ENCODE measurements around the gene CDC5L.
A peak's percentile ranks its signal among the peaks of the same experiment; 100 is the strongest.
"Not testable (repeated sequence)": the region's sequence is repeated elsewhere in the genome, so short reads cannot be mapped to it uniquely, and the experiment has no call there.

CDC5L gene

DNA sequence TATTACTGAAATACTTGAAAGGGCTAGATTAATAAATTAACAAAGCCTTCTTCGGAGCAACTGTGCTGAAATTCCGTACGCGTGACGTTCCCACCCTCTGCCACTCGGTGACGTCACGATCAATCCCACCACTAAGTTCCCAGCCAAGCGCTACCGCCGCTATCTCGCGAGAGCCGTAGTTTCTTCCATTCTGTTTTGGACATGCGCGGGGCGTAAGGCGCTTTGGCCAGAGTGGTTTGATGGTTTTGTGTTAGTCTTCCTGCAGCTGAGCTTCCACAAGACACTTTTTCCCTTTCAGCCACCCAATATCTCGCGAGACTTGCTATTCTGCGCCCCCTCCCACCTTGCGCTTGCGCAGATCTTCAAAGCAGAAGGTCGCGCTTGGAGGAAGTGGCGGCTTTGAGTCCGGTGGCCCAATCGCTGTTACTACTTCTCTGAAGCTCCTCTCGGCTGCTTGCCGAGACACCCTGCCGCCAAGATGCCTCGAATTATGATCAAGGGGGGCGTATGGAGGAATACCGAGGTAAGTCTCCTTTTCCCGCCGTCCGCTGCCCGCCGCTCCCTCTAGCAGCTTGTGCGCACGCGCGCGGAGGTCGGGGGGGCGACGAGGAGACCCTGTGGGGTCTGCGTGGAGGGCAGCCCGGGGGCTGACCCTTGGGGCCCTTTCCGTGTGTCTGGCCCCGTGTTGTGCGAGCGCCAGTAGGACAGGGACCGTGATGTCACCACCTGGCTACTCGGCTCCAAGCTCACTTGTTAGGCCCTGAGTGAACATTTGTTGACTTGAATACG, at the start of gene CDC5L:
TSS of gene CDC5L (plus strand) at position 361 of the 789 bp plus-strand sequence. CDS start at position 479, 118 bp downstream.
- Histone ChIP-seq H3K4me3 (ENCODE audit: low read length) (peak within 1 kb of the TSS; percentile 96), H3K4me1 (ENCODE audit: control insufficient read depth, insufficient read depth, low read length) (peaks cover 16% of the 10 kb centered on the region), H3K9ac (ENCODE audit: low read length) (peak within 1 kb of the TSS; percentile 63), H3K36me3 (ENCODE audit: control insufficient read depth, insufficient read depth, low read length) (peaks cover 8% of the 10 kb centered on the region), H3K27me3 (ENCODE audit: control insufficient read depth, insufficient read depth, low read length) (no peaks in the 10 kb centered on the region), H3K27ac (ENCODE audit: low read depth, low read length) (peak within 1 kb of the TSS; percentile 88)

DNA sequence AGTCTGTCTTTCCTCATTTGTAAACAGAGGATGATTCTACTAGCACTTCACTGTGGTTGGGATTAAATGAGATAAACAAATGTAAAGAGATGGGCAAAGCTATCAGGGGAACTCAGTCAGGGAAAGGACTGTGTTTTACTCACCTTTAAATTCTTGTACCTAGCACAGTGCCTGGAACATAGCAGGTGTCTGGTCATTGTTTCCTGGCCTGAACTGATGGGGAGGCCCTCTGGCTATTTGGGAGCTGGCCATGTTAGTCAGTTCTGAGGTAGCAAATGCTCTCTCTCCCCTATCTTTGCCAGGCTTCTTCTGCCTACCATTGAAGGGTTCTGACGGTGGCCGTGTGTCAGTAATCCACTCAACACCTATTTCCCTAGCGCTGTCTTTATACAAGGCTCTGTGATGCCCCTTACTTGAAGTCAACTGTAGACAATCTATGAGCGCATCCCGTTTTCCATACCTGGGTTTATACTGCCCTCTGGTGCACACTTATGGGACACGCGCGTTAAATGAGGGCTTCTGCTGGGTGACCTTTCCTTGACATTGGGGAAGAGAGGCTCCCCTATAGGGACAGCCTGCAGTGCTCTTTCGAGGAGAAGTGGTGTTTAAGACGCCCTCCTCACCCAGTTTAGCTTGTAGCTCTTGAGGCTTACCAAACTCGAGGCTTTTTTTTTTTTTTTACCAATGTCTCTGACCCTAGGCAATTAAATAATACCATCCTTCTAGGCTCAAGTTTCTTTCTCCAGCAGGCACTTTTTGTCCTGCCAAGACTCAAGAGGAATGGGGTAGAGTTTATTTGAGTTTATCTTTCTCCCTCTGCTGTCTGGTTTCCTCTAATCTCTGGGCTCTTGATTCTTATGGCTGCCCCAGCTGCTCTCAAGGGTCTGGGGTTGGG, 49.0 kb upstream of the CDC5L start:
- Histone ChIP-seq H3K27ac (ENCODE audit: low read depth, low read length) (no peak overlapping the region), H3K27me3 (ENCODE audit: control insufficient read depth, insufficient read depth, low read length) (no peaks in the 10 kb centered on the region), H3K36me3 (ENCODE audit: control insufficient read depth, insufficient read depth, low read length) (no peaks in the 10 kb centered on the region), H3K9ac (ENCODE audit: low read length) (no peak overlapping the region), H3K4me3 (ENCODE audit: low read length) (no peak overlapping the region), H3K4me1 (ENCODE audit: control insufficient read depth, insufficient read depth, low read length) (no peaks in the 10 kb centered on the region)

DNA sequence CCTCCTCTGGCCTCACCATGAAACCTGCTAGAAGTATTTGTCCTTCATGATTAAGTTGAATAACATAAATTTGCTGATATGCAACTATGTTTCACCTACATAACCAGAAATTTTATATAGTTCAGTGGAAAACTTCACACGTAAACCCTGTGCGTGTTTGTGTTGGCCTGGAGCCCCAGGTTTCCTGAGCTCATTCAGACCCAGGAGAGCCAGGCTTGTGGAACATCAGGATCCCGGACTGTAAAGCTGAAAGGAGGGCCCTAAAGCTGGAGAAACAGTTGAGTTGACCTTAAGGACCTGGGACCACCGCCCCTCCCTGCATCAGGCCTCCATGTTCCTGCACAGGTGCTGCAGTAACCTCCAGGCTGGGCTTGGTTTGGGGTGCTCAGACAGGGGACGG, 48.2 kb upstream of the CDC5L start:
- Histone ChIP-seq H3K9ac (ENCODE audit: low read length) (no peak overlapping the region), H3K4me3 (ENCODE audit: low read length) (no peak overlapping the region), H3K27ac (ENCODE audit: low read depth, low read length) (no peak overlapping the region), H3K27me3 (ENCODE audit: control insufficient read depth, insufficient read depth, low read length) (no peaks in the 10 kb centered on the region), H3K36me3 (ENCODE audit: control insufficient read depth, insufficient read depth, low read length) (no peaks in the 10 kb centered on the region), H3K4me1 (ENCODE audit: control insufficient read depth, insufficient read depth, low read length) (no peaks in the 10 kb centered on the region)

DNA sequence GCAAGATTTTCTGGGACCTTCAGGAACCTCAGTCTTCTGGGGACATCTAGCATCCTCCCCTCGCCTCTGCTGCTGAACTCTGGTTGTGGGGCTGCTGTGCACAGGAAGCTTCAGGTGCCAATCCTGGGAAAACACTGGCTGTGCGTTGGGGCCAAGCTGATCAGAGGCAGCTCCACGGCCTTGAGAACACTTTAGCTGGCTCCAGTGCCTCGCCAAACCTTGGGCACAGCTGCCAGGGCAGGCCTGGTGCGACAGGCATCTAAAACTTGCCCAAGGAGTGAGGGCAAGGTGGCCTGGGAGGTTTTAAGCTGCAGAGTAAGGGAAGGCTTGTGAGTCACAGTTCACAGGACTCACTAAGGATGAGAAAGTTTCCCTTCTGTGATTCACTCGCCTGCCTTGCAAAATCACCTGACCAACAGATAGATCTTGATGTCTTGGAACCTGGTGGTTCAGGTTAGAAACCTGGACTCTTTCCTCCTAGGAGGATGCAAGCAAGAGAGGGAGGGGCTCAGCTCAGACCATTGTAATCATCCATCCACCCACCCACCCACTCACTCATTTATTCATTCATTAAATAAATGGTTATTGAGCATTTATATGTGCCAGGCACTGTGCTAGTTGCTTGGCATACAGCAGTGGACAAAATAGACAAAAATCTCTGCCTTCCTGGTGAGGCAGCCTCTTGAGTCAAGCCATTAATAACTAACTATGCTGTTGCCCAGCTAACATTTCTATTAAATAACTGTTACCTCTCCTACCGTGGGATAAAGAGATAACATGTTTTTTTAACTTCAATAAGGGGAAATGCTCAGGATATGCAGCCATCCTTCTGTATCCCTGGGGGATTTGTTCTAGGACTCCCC, 47.5 kb upstream of the CDC5L start:
- Histone ChIP-seq H3K4me3 (ENCODE audit: low read length) (no peak overlapping the region), H3K4me1 (ENCODE audit: control insufficient read depth, insufficient read depth, low read length) (no peaks in the 10 kb centered on the region), H3K9ac (ENCODE audit: low read length) (no peak overlapping the region), H3K36me3 (ENCODE audit: control insufficient read depth, insufficient read depth, low read length) (no peaks in the 10 kb centered on the region), H3K27ac (ENCODE audit: low read depth, low read length) (no peak overlapping the region), H3K27me3 (ENCODE audit: control insufficient read depth, insufficient read depth, low read length) (no peaks in the 10 kb centered on the region)

DNA sequence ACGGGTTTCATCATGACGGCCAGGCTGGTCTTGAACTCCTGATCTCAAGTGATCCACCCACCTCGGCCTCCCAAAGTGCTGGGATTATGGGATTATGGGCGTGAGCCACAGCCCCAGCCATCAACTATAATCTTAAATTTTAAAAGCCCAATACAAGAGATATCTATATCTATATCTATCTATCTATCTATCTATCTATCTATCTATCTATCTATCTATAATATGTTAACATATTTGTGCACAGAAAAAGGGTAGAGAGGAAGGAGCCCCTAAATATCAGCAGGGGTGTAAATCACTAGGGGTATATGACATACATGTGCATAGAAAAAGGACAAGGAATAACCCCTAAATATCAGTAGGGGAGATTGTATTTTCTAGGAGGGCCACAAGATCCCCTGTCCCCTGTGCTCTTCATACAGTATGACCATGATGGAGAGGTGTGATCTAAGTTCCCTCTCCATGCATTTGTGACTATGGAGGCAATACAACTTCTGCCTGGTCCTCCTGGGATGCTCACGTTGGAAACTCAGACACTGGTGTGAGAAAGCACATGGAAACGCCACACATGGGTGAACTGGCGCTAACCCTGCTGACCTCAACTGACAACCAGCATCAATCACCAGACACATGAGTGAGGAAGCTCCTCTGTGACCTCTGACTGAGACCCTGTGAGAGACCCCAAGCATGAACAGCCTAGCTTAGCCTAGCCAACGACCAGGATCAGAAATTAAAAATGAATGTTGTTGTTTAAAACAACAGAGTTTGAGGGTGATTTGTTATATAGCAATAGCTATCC, 46.2 kb upstream of the CDC5L start:
- no peaks in the 10 kb centered on the region for H3K4me1 ChIP-seq (ENCODE audit: control insufficient read depth, insufficient read depth, low read length)
- H3K9ac ChIP-seq (ENCODE audit: low read length) = no peak overlapping the region
- H3K36me3 ChIP-seq (ENCODE audit: control insufficient read depth, insufficient read depth, low read length) = no peaks in the 10 kb centered on the region
- H3K27me3 ChIP-seq (ENCODE audit: control insufficient read depth, insufficient read depth, low read length) = no peaks in the 10 kb centered on the region
- H3K27ac ChIP-seq (ENCODE audit: low read depth, low read length) = no peak overlapping the region
- no peak overlapping the region for H3K4me3 ChIP-seq (ENCODE audit: low read length)

DNA sequence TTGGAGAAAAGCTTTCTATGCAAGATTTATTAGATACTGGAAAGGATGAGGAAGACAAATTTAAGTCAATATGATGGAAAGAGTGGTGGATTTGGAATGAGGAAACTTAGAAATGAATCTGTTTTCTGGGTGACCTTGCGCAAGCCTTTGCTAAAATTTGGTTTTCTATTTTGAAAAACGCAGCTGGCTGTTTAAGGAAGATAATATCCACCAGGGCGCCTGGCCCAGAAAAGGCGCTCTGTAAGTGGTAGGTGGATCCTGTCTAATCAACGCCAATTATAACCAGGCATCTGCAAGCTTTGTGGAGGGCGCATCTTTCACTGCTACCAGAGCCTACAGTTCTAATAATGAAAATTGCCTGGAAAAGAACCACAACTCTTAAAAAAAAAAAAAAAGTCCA, 45.5 kb upstream of the CDC5L start:
- Histone ChIP-seq H3K4me1 (ENCODE audit: control insufficient read depth, insufficient read depth, low read length) (no peaks in the 10 kb centered on the region), H3K27me3 (ENCODE audit: control insufficient read depth, insufficient read depth, low read length) (no peaks in the 10 kb centered on the region), H3K36me3 (ENCODE audit: control insufficient read depth, insufficient read depth, low read length) (no peaks in the 10 kb centered on the region), H3K9ac (ENCODE audit: low read length) (no peak overlapping the region), H3K27ac (ENCODE audit: low read depth, low read length) (no peak overlapping the region), H3K4me3 (ENCODE audit: low read length) (no peak overlapping the region)

DNA sequence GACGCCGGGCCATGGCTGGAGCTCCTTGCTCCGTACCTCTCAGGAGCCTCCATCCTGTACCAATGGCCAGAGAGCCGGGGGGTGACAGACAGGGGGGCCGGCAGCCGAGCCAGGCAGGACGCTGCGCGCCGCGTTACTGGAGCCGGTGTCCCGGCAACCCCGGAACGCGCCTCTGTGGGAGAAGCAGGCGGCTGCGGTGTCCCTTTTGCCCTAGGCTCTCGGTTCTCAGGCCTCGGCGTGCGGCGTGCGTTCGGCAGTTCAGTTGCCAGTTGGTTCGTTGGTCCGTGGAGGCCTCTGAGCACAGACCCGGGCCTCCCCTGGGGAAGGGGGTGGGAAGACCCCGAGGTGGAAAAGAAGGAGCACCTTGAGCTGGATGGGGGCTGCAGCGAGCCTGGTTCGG, 45.0 kb upstream of the CDC5L start, which contains the start of gene SPATS1:
TSS of gene SPATS1 (plus strand) at position 162 of the 400 bp plus-strand sequence. CDS start 446 bp downstream, outside the sequence.
- Histone ChIP-seq H3K36me3 (ENCODE audit: control insufficient read depth, insufficient read depth, low read length) (no peaks in the 10 kb centered on the region), H3K27ac (ENCODE audit: low read depth, low read length) (no peak within 1 kb of the TSS), H3K4me3 (ENCODE audit: low read length) (no peak within 1 kb of the TSS), H3K27me3 (ENCODE audit: control insufficient read depth, insufficient read depth, low read length) (no peaks in the 10 kb centered on the region), H3K4me1 (ENCODE audit: control insufficient read depth, insufficient read depth, low read length) (no peaks in the 10 kb centered on the region), H3K9ac (ENCODE audit: low read length) (no peak within 1 kb of the TSS)

DNA sequence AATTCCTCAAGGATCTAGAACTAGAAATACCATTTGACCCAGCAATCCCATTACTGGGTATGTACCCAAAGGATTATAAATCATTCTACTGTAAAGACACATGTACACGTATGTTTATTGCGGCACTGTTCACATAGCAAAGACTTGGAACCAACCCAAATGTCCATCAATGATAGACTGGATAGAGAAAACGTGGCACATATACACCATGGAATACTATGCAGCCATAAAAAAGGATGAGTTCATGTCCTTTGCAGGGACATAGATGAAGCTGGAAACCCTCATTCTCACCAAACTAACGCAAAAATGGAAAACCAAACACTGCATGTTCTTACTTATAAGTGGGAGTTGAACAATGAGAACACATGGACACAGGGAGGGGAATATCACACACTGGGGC, 40.7 kb upstream of the CDC5L start:
- H3K4me1 ChIP-seq (ENCODE audit: control insufficient read depth, insufficient read depth, low read length); H3K27me3 ChIP-seq (ENCODE audit: control insufficient read depth, insufficient read depth, low read length); H3K36me3 ChIP-seq (ENCODE audit: control insufficient read depth, insufficient read depth, low read length); H3K9ac ChIP-seq (ENCODE audit: low read length); H3K4me3 ChIP-seq (ENCODE audit: low read length); H3K27ac ChIP-seq (ENCODE audit: low read depth, low read length): not testable (repeated sequence)

DNA sequence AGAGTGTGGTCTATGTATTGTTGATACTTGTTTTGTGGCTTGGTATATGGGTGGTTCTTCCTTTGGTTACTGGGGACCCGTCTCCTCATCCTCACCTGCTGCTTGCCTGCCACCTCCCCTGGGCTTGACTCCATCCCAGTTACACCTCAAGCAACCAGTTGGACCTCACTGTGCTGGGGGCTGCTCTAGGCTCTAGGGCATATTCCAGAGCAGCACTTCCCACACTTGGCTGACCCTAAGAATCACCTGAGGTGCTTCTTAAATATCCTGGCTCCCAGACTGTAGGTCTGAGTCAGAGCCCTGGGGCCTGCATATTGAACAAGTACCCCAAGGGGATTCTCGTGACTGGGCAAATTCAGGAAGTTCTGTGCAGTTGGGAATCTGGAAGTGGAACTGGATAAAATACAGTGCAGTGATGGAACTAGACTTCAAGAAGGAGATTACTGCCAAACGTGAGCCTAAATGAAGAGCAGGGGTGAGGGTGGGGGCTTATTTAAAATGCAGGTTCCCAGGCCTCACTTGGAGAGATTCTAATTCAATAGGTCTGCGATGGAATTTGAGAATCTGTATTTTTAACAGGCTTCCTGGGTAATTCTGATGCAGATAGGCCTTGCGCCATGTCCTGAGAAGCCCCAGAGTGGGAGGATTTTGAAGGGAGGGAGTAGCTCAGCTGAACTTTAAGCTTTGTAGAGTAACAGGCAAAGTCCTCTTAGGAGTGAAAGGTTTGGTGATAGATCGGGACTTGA, 37.4 kb upstream of the CDC5L start:
- H3K27ac ChIP-seq (ENCODE audit: low read depth, low read length) = no peak overlapping the region
- no peaks in the 10 kb centered on the region for H3K4me1 ChIP-seq (ENCODE audit: control insufficient read depth, insufficient read depth, low read length)
- no peak overlapping the region for H3K4me3 ChIP-seq (ENCODE audit: low read length)
- H3K27me3 ChIP-seq (ENCODE audit: control insufficient read depth, insufficient read depth, low read length) = no peaks in the 10 kb centered on the region
- H3K36me3 ChIP-seq (ENCODE audit: control insufficient read depth, insufficient read depth, low read length) = no peaks in the 10 kb centered on the region
- H3K9ac ChIP-seq (ENCODE audit: low read length) = no peak overlapping the region

DNA sequence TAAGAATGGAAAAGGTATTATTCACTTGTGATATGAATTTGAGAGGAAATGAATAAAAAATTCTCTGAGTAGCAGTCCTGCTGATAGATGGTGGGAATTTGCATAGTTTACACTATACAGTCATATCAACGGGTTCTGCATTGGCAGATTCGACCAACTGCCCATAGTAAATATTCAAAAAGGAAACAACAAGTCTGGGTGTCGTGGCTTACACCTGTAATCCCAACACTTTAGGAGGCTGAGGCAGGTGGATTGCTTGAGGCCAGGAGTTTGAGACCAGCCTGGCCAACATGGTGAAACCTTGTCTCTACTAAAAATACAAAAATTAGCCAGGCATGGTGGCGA, 36.9 kb upstream of the CDC5L start:
- not testable (repeated sequence) for H3K9ac ChIP-seq (ENCODE audit: low read length); H3K27ac ChIP-seq (ENCODE audit: low read depth, low read length); H3K4me1 ChIP-seq (ENCODE audit: control insufficient read depth, insufficient read depth, low read length); H3K36me3 ChIP-seq (ENCODE audit: control insufficient read depth, insufficient read depth, low read length); H3K27me3 ChIP-seq (ENCODE audit: control insufficient read depth, insufficient read depth, low read length); H3K4me3 ChIP-seq (ENCODE audit: low read length)

DNA sequence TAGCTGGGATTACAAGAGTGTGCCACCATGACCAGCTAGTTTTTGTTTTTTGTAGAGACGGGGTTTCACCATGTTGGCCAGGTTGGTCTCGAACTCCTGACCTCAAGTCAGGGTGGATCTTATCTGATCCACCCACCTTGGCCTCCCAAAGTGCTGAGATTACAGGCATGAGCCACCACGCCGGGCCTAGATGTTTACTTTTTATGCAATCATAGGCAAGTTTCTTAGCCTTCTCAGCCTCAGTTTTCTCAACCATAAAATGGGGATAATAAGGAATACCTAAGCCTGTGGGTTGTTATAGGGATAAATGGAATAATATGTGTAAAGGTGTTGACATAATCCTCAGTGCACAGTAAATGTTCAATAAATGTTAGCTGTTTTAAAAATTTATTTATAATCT, 35.2 kb upstream of the CDC5L start:
- H3K4me1 ChIP-seq (ENCODE audit: control insufficient read depth, insufficient read depth, low read length) = no peaks in the 10 kb centered on the region

More for the DNA sequence above, 35.2 kb upstream of the CDC5L start:
- no peak overlapping the region for H3K4me3 ChIP-seq (ENCODE audit: low read length)
- no peaks in the 10 kb centered on the region for H3K36me3 ChIP-seq (ENCODE audit: control insufficient read depth, insufficient read depth, low read length)
- H3K27ac ChIP-seq (ENCODE audit: low read depth, low read length) = no peak overlapping the region
- H3K27me3 ChIP-seq (ENCODE audit: control insufficient read depth, insufficient read depth, low read length) = no peaks in the 10 kb centered on the region
- H3K9ac ChIP-seq (ENCODE audit: low read length) = no peak overlapping the region
